HepG2 (cell line): ENCODE data around the gene KMT5C. TPM values are rescaled to one million over a fixed set of nuclear protein-coding genes. Genes with fewer than 3 reads are reported as not detected.

ENCODE experiments used
- ATAC-seq: fragments of 200-7000 bp; cut with Tn5 transposase; 3 replicates; pipeline ENCODE4 v1.9.1; 2020; ENCODE audit warnings: mild to moderate bottlenecking, moderate library complexity
- BruUV-seq: library from RNA; stranded (reverse); fragments of 400-500 nt; replicated peaks from 2 replicates; lab custom pipeline; 2021; lab: Mats Ljungman, UMichigan
- CTCF ChIA-PET: fragments of 300-600 bp; formaldehyde crosslinking; extraction: SDS; loops from one replicate; lab custom pipeline; 2021; ENCODE audit warnings: low total read pairs, inconsistent platforms, low intra/inter-chr PET ratio; lab: Yijun Ruan, JAX
- POLR2A ChIA-PET: fragments of 350-600 bp; sonication (Branson Sonifier 250); formaldehyde crosslinking; loops from one replicate; lab custom pipeline; 2020; ENCODE audit warnings: antibody characterized with exemption, inconsistent platforms; lab: Yijun Ruan, JAX
- DNase-seq: peaks from one replicate; pipeline ENCODE4 v3.0.0-alpha.2; 2015; ENCODE audit warnings: low spot score
- FAIRE-seq: peaks from 3 replicates; lab custom pipeline; 2011; peaks lifted over from hg19 to GRCh38; lab: Jason Lieb, UNC
- H2AFZ ChIP-seq: one replicate; pipeline ENCODE4 v1.6.1; 2011; ENCODE audit warnings: low read length, inconsistent platforms
- H3K27ac ChIP-seq: fragments of 300-600 bp; 3 replicates; pipeline ENCODE4 v1.8.0; 2011; ENCODE audit warnings: mixed run types, mild to moderate bottlenecking, mixed read lengths, low read length, inconsistent platforms; ENCODE audit not compliant: insufficient read depth; ENCODE audit errors: extremely low read length
- H3K27me3 ChIP-seq, 2 experiments: fragments of 200-600 bp in 1 of 2; 2 replicates in 1 of 2; 3 replicates in 1 of 2; pipeline versions ENCODE4 v1.6.0 to v1.8.0; 2011; ENCODE audit warnings: low read length in 2 of 2, mild to moderate bottlenecking in 2 of 2, moderate library complexity in 2 of 2, inconsistent platforms in 1 of 2; ENCODE audit not compliant: insufficient read depth in 2 of 2, control insufficient read depth in 1 of 2
- H3K36me3 ChIP-seq, 2 experiments: fragments of 200-600 bp in 1 of 2; replicated peaks in 1 of 2; 2 replicates in 1 of 2; 3 replicates in 1 of 2; pipeline versions ENCODE4 v1.5.1 to v1.8.0; 2011; ENCODE audit warnings: low read length in 2 of 2, inconsistent platforms in 1 of 2; ENCODE audit not compliant: insufficient read depth in 2 of 2, control insufficient read depth in 1 of 2
- H3K4me1 ChIP-seq: 2 replicates; pipeline ENCODE4 v1.5.1; 2012; ENCODE audit warnings: low read length, inconsistent platforms; ENCODE audit not compliant: insufficient read depth
- H3K4me2 ChIP-seq: 2 replicates; pipeline ENCODE4 v1.6.0; 2011; ENCODE audit warnings: low read depth, low read length, inconsistent platforms
- H3K4me3 ChIP-seq, 3 experiments: fragments of 200-600 bp in 1 of 3; sonication (generic), shearing (Covaris generic) in 1 of 3; replicated peaks in 1 of 3; 2 replicates each; pipeline ENCODE4 v1.5.1; 2011 to 2016; ENCODE audit warnings: low read length in 3 of 3, inconsistent platforms in 2 of 3, low read depth in 2 of 3, mild to moderate bottlenecking in 2 of 3, control low read depth in 1 of 3, mixed read lengths in 1 of 3; ENCODE audit not compliant: insufficient read depth in 1 of 3
- H3K79me2 ChIP-seq: one replicate; pipeline ENCODE4 v1.6.1; 2011; ENCODE audit warnings: low read length, inconsistent platforms; ENCODE audit not compliant: insufficient read depth
- H3K9ac ChIP-seq: 2 replicates; pipeline ENCODE4 v1.6.0; 2011; ENCODE audit warnings: mild to moderate bottlenecking, low read depth, low read length, inconsistent platforms; ENCODE audit not compliant: insufficient read depth
- H3K9me3 ChIP-seq: 2 replicates; pipeline ENCODE4 v1.5.1; 2012; ENCODE audit warnings: mild to moderate bottlenecking, low read length
- H4K20me1 ChIP-seq: 2 replicates; pipeline ENCODE4 v1.6.0; 2011; ENCODE audit warnings: inconsistent platforms, mild to moderate bottlenecking, low read length, moderate library complexity; ENCODE audit not compliant: insufficient read depth
- ATF6 ChIP-seq: sonication (generic); formaldehyde crosslinking; conservative IDR thresholded peaks from 2 replicates; pipeline ENCODE4 v1.4.0; 2020; ENCODE audit warnings: missing genetic modification reagents
- KLF6 ChIP-seq: IDR thresholded peaks from 2 replicates; pipeline ENCODE4 v1.8.0; 2016; ENCODE audit warnings: missing biosample characterization, missing genetic modification reagents
- PLRG1 ChIP-seq: fragments of 450-650 bp; conservative IDR thresholded peaks from 2 replicates; pipeline ENCODE4 v1.6.1; 2016
- SNAPC4 ChIP-seq: sonication (generic); formaldehyde crosslinking; IDR thresholded peaks from 2 replicates; pipeline ENCODE4 v1.4.0; 2020; ENCODE audit warnings: mild to moderate bottlenecking, missing genetic modification reagents
- SRSF1 ChIP-seq: fragments of 200-400 bp; formaldehyde crosslinking; optimal IDR thresholded peaks from 2 replicates; pipeline ENCODE3; 2017; ENCODE audit warnings: mild to moderate bottlenecking, low read depth, low read length, moderate library complexity
- ZBTB38 ChIP-seq: sonication (generic); formaldehyde crosslinking; IDR thresholded peaks from 2 replicates; pipeline ENCODE4 v1.5.1; 2020; ENCODE audit warnings: mild to moderate bottlenecking, missing genetic modification reagents
- ZNF274 ChIP-seq: sonication (generic); formaldehyde crosslinking; IDR thresholded peaks from 2 replicates; pipeline ENCODE4 v1.5.1; 2020; ENCODE audit warnings: mild to moderate bottlenecking, missing genetic modification reagents
- ZNF788 ChIP-seq: sonication (generic); formaldehyde crosslinking; IDR thresholded peaks from 2 replicates; pipeline ENCODE4 v1.5.0; 2020; ENCODE audit warnings: mild to moderate bottlenecking, missing genetic modification reagents, borderline replicate concordance
- ZSCAN21 ChIP-seq: sonication (generic); formaldehyde crosslinking; IDR thresholded peaks from 2 replicates; pipeline ENCODE4 v1.8.0; 2022; ENCODE audit warnings: mild to moderate bottlenecking, missing genetic modification reagents, moderate library complexity, borderline replicate concordance
- WGBS: methylation state at CpG from one replicate; pipeline ENCODE4 v1.1.6; 2017; ENCODE audit warnings: low lambda C conversion rate; 5-methylcytosine and 5-hydroxymethylcytosine counted together
- in situ Hi-C: cut with HindIII; loops from 2 replicates; pipeline ENCODE4 v1.10.0; 2017; ENCODE audit warnings: low pct_unique_long_range_greater_than_20kb; ENCODE audit not compliant: extremely low pct_ligation_motif_present
- intact Hi-C: fragments of 100-400 bp; cut with micrococcal nuclease; formaldehyde crosslinking; loops from one replicate; pipeline ENCODE4 v1.10.0; 2022; ENCODE audit not compliant: unreplicated experiment
- polyA plus RNA-seq, 8 experiments: library from polyadenylated mRNA; depleted of rRNA in 3 of 8; stranded (reverse) in 7 of 8; unstranded in 1 of 8; fragments of >200 nt; fragmentation: Illumina TruSeq in 4 of 8; extraction: Trizol in 4 of 8; gene quantifications; 2 replicates each; pipeline versions ENCODE4 v1.2.1 to v1.2.3, GENCODE V29; 2011 to 2016; ENCODE audit warnings: low read depth in 4 of 8, missing spikeins in 1 of 8, mixed read lengths in 1 of 8; ENCODE audit not compliant: insufficient read depth in 1 of 8
- total RNA-seq, 5 experiments: library from RNA; depleted of rRNA; stranded (reverse); fragments of >200 nt; fragmentation: Illumina TruSeq; extraction: Trizol; gene quantifications; 2 replicates each; pipeline ENCODE4 v1.2.3, GENCODE V29; 2016; ENCODE audit warnings: low read depth in 1 of 5
- TF ChIP-seq, protein P1 (sequence below): sonication (generic); formaldehyde crosslinking; IDR thresholded peaks from 2 replicates; pipeline ENCODE4 v1.4.0; 2020; ENCODE audit warnings: missing genetic modification reagents, borderline replicate concordance

The KMT5C gene
- total and polyA plus RNA-seq, 2 of the 13 experiments (the other 11 are each of a cell fraction or from before 2014, with no cell fraction given), result 5.5 to 9.0 TPM

DNA sequence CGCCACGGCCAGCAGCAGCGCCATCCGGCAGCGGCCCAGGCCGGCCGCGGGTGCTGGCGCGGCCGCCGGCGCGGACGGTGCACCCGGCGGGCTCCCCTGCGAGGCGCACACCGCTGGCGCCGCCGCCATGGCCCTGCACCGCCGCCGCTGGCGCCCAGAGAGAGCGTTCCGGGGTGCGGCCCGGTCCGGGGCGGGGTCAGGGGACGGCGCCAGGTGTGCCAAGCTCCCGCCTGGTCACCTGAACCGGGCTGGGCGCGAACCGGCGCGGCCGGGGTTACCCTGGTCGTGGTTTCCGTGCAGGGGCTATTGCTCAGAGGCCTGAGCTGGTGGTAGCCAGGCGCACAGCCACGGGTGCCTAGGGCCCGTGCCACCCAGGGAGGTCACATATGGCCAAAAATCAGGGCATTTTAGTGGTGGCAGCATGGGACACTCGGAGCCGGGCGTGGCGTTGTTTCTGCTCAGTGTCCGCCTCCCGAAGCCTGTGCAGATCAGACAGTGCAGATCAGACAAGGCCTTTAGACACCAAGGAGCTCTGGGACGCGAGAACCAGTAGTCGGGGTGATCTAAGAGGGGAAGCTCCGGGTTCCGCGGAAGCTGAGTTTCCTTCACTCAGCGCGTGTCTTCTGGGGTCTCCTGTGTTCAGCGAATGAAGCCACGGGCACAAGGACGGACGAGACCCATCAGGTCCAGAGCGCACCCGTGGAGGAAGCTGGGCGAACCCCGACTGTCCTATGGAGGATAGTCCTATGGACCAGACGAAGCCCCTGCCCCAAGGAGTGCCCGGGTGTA is 44.6 kb downstream of the KMT5C start, which contains the start of gene TMEM238:
TMEM238 (minus strand) TSS at position 162 of the 789 bp plus-strand sequence; CDS start at position 129, 33 bp downstream.
- Histone ChIP-seq H3K27me3 (no peaks in the 10 kb centered on the region; a peak in 1 of 5 replicates), H3K79me2 (peaks cover 30% of the 10 kb centered on the region), H3K9ac (peak within 1 kb of the TSS; percentile 96), H3K4me2 (peak within 1 kb of the TSS; percentile 96), H3K9me3 (no peaks in the 10 kb centered on the region), H2AFZ (no peak within 1 kb of the TSS), H3K36me3 (peaks cover 11 to 26% of the 10 kb centered on the region in 2 experiments), H3K27ac (peak within 1 kb of the TSS; percentile 92), H3K4me3 (peak within 1 kb of the TSS; percentile 69 to 100 (median 86)), H4K20me1 (peaks cover 34% of the 10 kb centered on the region), H3K4me1 (peaks cover 43% of the 10 kb centered on the region)
- no peak for ATAC-seq
- intact Hi-C loops (no loop called here), in situ Hi-C loops (no loop called here)
- no peak for FAIRE-seq
- ChIA-PET POLR2A (interaction anchor here (1.0 to 1.2 kb wide), 2 partner anchors 11 to 45 kb away, joined by 3 read pairs; partner anchors contain the start of gene KMT5C), CTCF (no interaction called here)
- 94% methylated on average over 32 of the region's 72 CpGs for WGBS
- no TSS peak for BruUV-seq
- no peak for DNase-seq
- TF ChIP-seq, protein P1, sequence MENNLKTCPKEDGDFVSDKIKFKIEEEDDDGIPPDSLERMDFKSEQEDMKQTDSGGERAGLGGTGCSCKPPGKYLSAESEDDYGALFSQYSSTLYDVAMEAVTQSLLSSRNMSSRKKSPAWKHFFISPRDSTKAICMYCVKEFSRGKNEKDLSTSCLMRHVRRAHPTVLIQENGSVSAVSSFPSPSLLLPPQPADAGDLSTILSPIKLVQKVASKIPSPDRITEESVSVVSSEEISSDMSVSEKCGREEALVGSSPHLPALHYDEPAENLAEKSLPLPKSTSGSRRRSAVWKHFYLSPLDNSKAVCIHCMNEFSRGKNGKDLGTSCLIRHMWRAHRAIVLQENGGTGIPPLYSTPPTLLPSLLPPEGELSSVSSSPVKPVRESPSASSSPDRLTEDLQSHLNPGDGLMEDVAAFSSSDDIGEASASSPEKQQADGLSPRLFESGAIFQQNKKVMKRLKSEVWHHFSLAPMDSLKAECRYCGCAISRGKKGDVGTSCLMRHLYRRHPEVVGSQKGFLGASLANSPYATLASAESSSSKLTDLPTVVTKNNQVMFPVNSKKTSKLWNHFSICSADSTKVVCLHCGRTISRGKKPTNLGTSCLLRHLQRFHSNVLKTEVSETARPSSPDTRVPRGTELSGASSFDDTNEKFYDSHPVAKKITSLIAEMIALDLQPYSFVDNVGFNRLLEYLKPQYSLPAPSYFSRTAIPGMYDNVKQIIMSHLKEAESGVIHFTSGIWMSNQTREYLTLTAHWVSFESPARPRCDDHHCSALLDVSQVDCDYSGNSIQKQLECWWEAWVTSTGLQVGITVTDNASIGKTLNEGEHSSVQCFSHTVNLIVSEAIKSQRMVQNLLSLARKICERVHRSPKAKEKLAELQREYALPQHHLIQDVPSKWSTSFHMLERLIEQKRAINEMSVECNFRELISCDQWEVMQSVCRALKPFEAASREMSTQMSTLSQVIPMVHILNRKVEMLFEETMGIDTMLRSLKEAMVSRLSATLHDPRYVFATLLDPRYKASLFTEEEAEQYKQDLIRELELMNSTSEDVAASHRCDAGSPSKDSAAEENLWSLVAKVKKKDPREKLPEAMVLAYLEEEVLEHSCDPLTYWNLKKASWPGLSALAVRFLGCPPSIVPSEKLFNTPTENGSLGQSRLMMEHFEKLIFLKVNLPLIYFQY (CRISPR knock-in tag), result no peak
- no peak for TF ChIP-seq ATF6
- peak; percentile 96 for TF ChIP-seq ZBTB38 (CRISPR knock-in tag)
- TF ChIP-seq SNAPC4, result no peak
- TF ChIP-seq KLF6, result no peak
- 0 out of 2 replicates have a peak, but pooled peaks have one; percentile 17 for TF ChIP-seq ZNF274
- no peak for TF ChIP-seq SRSF1
- no peak for TF ChIP-seq ZSCAN21 (CRISPR knock-in tag)
- no peak for TF ChIP-seq PLRG1
- TF ChIP-seq ZNF788 (CRISPR knock-in tag), result no peak
